GM12873 (cell line): Measurements from ENCODE around the gene CLN6.

Experiments
- CTCF ChIP-seq: IDR thresholded peaks from 2 replicates; pipeline ENCODE4 v1.5.1; 2012; ENCODE audit warnings: low read depth, mild to moderate bottlenecking, moderate library complexity, low read length, control low read depth; ENCODE audit not compliant: insufficient read depth; ENCODE audit errors: missing control alignments

The CLN6 gene

GRCh38 chr15:68227643-68228142 is 1.8 kb downstream of the CLN6 start:
- no peak for TF ChIP-seq CTCF

DNA sequence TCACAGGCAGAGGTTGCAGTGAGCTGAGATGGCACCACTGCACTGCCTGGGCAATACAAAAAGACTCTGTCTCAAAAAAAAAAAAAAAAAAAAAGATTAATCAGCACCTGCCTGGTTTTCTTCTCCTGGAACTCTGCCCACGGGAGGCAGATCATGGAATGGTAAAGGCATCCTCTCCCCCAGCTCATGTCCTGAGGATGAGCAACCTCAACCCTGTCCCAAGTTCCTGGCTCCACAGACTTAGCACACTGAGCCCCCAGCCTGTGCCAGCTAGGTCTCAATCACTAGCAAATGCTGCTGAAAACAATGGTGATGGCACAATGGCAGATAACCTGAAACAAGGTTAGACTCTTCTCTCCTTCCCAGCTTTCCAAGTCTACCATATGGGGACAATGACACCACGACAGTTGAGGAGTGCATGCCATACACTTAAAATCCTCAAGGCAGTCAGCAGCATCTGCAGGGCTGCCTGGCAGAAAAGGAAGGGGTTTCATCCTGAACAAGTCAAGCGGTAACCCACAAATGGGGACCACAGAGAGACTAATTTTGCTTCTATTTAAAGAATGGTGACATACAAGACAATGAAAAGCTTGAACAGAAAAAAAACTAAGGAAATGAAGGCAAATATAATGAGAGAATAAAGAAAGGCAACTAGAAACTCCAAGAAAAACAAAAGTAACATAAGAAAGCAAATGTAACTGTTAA is 4.8 kb downstream of the CLN6 start:
- no peak for TF ChIP-seq CTCF

- TF ChIP-seq CTCF, result no peak
These were observed 5.4 kb downstream of the CLN6 start for GRCh38 chr15:68224108-68224507.

GRCh38 chr15:68223171-68223570 is 6.4 kb downstream of the CLN6 start:
- TF ChIP-seq CTCF, result no peak

DNA sequence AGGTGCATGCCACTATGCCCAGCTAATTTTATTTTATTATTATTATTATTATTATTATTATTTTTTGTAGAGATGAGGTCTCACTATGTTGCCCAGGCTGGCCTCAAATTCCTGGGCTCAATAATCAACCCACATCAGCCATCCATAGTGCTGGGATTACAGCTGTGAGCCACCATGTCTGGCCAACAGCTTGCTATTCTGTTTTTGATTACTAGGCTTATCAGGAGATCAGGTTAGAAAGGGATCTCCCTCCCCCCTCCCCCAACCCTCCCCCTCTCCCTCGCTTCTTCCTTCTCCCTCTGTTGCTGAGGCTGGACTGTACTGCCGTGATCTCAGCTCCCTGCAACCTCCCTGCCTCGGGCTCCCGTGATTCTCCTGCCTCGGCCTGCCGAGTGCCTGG is 8.6 kb downstream of the CLN6 start:
- TF ChIP-seq CTCF, result no peak

GRCh38 chr15:68220489-68220888 is 9.0 kb downstream of the CLN6 start:
- no peak for TF ChIP-seq CTCF

DNA sequence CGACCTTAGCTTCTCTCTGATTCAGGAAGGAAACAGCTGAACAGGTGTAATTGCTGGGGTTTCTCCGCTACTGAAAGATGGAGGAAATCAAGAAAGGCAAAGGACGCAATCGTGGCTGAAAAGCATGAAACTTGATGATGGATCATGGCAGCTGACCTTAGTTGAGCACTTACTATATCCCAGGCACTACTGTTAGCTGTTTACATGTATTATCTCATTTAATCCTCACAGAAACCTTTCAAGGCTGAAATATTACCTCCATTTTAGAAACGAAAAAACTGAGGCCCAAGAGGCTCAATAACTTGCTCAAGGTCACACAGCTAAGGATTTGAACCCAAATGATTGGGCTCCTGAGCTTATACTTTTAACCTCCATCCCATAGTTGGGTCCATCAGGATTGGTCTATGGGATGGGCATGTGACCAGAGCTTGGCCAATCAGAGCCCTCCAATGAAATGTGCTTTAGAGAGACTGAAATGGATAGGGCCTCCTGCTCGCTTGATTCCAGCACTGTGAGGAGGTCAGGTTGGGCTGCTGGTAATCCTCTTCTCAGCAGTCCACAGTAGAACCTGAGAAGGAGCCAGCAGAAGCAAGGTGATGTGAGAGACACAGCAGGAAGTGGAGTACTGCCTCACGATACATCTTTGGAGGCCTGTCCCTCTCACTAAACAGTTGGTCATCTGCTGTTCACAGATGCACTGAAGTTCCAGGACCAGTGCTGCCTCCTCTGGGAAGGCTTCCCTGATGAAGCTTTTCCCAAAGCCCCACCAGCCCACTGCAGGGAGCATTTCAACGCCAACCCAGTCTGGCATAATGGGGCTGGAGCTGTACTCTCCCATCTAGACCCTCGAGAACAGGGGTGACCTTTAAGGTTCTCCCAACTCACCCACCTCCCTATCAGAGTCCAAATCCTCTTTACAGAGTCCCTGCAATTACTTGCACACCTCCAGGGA is 10.4 kb downstream of the CLN6 start:
- no peak for TF ChIP-seq CTCF
